Suppressor macrophage treated with lipopolysaccharide for 1 hour (primary cell): Measurements from ENCODE around the gene SLBP.

Source experiments
- DNase-seq, 3 donors: peaks; one replicate each; pipeline ENCODE4 v3.0.0-alpha.2; 2020 to 2022

Gene SLBP

DNA sequence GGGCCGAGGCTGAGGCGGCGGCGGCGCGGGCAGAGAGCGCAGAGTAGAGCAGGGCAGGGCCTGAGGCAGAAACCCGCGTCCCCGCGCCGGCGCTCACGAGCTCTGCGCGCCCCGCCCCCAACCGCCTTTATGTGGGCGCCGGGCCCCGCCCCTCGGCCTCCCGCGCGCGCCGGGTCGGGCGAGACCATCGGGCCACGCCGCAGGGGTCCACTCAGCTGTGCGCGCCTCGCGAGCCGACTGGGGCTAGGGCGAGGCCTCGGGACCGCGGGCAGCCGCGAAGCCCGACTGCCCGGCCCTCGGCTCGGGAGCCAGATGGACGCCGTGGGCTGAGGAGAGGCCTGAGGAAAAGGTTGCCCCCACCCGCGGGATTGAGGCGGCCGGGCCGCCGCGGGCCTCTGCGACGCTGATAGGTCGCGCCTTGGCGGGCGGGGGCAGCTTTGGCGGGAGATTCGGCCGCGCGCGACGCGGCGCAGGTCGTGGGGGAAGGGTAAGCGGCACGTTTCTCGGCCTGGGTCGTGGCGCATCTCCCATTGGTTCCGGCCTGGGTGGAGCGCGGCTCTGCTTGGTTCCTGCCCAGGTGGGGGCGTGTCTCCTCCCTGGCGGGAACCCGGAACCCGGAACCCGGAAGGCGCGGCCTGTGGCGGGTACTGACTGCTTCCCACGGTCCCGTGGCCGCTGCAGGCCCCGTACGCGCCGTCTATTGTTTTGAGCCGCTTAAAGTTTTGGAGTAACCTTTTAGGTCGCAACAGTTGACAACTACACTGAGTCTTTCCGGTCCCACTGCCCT, at the start of gene SLBP:
SLBP (minus strand) TSS at position 104 of the 787 bp plus-strand sequence. CDS start 131 bp downstream, outside the sequence.
- peak; percentile 97 to 98 (median 98) for DNase-seq

DNA sequence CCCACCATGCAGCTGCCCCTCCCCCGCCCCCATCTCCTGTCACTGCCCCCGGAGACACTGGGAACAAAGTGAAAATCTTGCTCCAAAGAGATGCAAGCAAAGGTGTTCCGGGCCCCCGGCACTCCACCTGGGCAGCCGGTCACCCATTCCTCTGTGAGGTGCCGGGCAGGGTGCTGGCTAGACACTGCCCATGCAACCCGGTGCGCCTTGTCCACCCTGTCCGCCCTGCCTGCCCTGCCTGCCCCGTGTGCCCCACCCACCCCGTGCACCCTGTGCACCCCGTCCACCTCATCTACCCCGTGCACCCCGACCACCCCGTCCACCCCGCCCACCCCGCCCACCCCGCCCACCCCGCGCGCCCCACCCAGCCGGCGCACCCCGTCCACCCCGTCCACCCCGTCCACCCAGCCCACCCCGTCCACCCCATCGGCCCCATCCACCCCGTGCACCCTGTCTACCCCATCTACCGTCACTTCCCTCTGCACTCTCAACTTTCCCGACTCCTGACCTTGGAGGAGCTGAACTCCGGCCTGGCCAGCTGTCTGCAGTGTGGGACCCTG, 49.1 kb upstream of the SLBP start:
- DNase-seq: no peak

DNA sequence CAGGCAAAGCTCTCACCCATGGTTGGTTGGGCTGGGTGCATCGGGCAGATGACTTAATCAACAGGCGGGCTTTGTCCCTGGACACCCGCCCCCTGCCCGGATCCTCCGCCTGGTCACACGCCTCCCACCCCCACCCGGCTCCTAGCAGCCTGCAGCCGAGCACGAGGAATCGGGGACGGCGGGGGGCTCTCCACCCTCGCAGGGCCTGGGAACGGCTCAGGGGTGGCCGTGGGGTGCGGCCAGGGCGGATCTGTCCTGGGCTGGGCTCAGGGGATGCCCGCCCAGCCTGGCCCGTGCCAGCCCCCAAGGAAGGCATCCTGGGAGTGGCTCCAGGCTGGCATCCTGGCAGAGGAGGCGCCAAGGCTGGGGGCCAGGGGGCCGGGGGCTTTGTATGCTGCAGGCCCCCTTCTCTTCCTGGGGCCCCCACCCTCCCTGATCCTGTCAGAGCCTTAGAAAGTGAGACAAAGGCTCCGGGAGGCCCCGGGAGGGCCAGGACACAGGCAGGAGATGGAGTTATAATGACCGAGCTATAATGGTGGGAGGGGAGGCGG, 48.5 kb upstream of the SLBP start:
- DNase-seq: no peak

DNA sequence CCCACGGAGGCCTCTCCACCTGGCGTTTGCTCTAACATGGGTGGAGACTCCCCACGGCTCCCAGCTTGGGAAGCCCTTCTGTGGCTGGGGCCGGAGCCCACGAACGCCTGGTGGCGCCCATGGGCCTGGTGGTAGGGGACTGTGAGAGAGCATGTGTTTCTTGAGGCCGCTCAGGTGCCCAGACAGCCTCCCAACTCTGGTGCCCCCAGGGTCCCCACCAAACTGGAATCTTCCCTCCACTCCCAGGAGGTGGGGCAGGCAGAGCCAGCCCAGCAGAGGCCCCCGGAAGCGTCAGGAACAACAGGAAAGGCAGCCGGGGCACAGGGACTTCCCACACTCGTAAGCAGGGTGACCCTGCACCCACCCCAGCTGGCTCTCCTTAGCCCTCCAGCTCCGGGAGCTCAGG, 47.7 kb upstream of the SLBP start:
- DNase-seq: no peak

DNA sequence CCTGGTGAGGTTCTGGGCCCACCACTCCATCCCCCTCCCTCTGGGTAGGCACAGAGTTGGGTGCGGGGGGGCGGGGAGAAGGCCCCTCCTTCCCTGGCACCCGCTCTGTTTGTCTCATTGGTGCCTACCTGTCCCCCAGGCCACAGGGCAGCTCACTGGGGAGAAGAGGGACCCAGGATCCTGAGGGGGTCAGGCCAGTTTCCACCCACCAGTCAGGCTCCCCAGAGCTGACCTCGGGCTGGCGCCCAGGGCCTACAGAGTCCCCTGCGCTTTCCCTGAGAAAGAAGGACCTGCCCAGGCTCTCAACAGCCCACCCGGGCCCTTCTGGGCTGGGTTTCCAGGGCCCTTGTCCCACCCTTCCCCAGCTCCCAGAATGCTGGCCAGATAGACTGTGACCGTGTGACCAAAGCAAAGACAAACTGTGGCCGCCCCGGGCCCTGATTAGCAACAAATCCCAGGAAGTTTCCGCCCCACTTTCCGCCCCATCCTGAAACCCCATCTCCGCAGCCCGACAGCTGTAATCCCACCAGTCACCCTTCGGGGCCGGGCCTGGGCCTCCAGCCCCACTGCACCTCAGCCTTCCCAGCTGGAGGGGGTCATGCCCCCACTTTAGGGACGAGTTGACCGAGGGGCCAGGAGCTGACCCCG, 47.2 kb upstream of the SLBP start:
- no peak for DNase-seq

DNA sequence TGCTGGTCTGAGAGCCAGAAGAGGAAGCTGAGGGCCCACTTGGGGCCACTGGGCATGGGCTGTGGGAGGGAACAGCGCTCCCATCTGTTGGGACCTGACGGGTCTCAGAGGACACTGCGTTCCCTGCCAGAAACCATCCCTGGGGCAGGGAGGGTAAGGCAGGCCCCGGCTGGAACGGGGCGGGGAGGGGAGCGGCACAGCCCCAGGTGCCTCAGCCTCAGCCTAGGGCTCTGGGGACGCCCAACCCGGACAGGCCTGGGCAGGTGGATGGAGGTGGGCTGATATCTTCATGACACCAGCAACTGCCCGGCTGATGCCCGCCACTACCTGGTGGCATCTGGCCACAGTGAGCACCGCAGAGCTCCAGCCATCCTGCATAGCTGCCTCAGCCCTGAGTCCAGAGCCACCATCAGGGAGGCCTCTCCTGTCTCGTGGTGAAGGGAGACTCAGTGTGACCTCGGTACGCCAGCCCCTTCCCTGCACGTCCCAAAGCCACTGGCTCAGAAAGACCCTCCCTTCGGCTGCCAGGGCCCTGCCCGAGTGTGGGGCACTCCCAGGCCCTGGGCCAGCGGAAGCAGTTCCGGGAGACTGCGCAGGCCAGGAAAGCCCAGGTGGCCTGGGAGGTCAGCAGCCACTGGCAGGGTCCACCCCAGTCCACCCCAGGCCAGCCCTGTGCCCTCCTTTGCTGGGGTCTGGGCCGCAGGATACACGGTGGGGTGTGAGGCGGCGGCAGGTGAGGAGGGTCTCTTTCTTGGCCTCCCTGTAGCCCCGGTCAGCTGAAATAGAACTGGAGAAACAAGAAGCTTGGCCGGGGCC, 46.4 kb upstream of the SLBP start:
- DNase-seq: no peak

DNA sequence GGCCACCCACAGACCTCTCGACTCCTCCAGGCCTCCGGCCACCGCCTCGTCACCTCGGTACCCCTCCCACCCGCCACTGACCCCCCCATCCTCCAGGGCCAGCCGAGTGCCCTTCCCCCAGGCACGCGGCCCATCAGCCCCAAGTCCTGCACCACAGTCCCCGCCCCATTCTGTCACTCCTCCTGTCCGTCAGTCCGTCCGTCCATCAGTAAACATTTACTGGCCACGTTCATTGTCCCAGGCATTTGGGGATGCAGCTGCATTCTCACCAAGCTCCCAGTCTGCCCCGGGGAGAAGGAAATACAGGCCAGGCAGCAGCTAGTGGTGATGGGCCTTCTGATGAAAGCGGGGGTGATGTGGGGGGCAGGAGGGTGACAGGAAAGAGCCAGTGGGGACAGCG, 45.7 kb upstream of the SLBP start:
- DNase-seq: no peak

DNA sequence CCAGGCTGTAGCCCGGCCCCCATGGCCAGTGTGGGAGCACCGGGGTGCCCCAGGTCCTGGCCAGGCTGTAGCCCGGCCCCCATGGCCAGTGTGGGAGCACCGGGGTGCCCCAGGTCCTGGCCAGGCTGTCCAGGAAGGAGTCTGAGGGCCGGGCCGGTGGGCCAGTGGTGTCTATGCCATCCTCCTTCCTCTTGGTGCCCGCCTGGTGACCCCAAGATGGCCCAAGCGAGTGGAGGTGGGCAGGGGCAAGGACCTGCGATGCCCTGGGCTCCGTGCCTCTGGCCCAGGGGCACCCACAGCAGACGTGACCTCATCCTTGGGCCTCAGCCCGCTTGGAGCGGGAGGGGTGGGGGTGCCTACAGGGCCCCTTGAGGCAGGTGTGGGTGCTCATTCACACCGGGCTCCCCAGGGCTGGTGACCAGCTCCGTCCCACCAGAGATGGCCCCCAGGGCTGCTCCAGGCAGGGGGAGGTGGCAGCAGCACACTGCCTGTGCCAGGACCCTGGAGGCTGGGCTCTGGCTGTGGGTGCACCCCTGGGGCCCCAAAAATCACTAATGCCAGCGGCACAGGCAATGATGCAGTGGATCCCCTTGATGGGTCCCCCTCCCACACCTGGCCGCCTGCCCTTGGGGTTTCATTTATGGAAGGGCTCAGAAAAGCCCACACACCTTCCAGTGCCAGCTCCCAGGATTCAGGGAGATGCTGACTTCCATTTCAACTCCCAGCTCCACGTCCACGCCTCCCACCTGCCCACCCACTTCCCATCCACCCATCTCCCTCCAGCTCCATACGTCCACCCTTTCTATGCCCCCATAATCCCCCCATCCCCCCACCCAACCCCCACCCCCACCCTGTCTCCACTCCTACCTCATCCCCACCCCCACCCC, 45.0 kb upstream of the SLBP start:
- no peak for DNase-seq

DNA sequence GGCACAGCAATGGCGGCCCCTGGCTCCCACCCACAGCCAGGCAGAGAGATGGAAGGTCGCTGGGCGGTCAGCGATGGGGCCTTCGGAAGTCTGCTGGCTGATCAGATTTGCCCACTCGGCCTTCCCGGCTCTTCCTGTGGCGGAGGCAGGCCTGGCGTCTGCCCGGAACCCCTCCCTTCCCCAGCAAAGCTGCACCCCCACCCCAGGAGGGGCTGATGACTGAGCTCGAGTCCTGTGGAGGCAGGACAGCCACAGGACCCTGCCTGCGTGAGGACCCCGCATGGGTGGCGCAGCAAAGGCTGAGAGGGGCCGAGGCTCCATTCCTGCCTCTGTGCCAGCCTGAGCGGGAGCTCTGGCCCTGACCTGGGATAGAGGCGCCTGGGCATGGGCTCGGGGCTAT, 44.0 kb upstream of the SLBP start:
- no peak for DNase-seq

DNA sequence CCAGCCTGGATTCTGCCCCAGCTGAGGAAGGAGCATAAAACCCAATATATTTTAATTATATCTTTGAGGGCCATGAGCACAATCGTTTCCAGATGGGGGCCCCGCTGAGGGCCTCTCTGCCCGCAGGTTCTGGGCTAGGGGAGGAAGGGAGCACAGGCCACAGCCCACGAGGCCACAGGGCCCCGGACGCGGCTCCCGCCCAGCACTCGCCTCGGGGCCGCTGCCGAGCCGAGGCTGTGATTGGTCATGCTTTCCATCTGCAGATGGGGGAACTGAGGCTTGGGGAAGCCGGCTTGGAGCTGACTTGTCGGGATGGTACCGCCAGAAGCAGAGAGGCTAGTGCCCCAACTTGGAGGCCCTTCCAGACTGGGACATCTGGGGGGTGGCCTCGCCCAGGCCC, 43.2 kb upstream of the SLBP start:
- no peak for DNase-seq

DNA sequence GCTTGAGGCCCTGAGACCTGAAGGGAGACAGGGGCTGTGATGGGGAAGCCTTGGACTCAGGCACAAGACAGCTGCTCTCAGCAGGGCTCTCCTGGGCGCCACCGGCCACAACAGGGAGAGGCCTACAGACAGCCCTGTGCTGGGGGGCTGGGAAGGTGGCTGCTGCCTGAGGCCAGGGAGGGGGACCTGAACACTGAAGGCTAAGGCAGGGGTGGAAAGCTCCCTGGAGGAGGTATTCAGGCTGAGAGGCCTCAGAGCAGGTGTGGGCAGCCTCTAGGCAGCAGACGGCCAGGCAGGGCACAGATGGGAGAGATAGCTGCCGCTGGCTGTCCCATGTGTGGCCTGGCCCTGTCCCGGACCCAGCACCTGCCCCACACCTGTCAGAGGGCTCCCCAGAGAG, 42.2 kb upstream of the SLBP start:
- no peak for DNase-seq

DNA sequence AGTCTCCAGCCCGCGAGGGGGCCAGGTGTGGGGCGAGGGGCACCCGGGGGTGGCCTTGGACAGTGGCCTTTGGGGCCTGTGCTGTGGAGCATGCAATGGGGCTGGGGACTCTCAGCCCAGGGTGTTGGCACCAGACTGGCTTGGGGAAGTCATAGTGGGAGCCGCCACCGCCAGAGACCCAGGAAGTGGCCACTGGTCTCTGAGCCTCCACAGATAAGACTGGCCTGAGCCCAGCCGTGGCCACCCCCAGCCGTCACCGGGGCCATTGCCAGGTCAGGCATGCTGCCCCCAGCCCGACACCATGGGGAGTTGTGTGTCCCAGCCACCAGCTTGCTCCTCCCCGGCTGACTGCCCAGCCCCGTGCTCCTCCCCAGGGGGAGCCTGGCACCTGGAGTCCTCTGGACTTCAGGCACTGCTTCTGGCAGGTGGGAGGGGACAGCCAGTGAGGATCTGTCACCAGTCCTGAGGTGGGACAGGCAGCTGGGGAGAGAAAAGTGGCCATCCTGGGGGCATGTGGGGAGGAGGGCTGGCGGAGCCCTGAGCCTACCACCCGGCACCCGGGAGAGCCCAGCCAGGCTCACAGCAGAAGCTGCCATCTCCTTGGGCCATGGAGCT, 41.7 kb upstream of the SLBP start:
- DNase-seq: no peak

DNA sequence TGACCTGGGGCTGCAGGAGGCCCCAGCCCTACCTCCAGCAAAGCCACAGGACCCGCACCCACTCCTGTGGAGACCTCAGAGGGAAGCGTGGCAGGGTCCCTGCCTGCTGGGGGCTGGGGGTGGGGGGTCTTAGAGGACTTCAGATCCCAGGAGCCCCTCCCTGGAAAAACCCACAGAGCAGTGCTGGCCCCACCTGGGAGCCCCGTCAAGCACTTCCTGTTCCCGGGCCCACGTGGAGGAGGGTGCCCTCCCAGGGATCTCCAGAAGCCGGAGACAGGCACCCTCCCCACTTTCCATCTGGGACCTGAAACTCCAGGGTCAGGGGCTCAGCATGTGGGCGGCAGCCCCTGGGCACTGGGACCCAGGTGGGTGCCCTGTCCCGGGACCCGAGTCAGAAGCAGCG, 41.2 kb upstream of the SLBP start:
- DNase-seq: no peak

DNA sequence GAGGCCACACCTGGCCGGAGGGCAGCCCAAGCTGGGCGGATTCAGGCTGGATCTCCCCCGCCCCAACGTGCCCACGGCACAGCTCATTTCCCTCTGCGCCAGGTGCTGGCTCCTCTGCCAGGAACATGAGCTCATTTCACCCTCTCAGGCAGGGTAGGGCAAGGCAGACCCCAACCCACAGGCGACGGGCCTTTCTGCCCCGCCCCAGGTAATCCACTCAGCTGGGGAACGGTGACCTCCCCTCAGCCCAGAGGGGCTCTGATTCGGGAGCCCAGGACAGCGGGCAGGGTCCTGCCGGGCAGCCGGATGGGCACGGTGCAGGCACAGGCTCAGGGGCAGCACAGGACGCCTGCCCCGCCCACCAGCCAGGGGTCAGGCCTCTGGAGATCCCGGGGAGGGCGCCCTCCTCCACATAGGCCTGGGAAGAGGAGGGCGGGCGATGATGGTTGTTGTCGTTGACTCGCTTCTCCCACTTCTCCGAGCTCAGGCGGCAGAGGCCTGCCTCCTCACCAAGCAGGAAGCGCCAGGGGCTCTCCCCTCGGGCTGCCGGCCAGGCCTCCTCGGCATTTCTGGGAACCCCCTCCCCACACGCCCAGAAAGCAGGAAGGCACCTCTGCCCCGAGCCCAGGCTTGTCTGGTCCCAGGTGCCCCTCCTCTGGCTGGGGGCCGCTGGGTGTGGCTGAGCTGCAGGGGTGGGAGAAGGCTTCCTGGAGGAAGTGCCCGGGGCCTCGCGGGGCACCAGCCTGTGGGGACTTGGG, 40.3 kb upstream of the SLBP start:
- peak; percentile 76 to 89 (median 81) for DNase-seq

DNA sequence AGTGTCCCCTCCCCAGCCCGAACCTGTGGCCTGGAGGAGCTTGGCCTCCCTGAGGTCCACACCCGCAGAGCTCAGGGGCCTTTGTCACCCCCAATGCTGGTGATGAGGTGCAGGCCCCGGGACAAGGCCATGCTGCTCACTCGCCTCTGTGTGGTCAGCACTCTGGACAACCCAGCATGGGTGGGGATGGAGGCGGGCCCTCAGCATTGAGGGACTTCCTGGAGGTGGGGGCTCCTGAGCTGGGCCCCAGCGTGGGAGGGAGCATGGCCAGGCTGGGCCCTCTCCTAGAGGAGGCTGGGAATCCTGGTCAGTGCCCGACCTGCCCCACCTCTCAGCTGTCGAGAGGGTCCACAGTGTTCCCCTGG, 39.8 kb upstream of the SLBP start:
- no peak for DNase-seq

DNA sequence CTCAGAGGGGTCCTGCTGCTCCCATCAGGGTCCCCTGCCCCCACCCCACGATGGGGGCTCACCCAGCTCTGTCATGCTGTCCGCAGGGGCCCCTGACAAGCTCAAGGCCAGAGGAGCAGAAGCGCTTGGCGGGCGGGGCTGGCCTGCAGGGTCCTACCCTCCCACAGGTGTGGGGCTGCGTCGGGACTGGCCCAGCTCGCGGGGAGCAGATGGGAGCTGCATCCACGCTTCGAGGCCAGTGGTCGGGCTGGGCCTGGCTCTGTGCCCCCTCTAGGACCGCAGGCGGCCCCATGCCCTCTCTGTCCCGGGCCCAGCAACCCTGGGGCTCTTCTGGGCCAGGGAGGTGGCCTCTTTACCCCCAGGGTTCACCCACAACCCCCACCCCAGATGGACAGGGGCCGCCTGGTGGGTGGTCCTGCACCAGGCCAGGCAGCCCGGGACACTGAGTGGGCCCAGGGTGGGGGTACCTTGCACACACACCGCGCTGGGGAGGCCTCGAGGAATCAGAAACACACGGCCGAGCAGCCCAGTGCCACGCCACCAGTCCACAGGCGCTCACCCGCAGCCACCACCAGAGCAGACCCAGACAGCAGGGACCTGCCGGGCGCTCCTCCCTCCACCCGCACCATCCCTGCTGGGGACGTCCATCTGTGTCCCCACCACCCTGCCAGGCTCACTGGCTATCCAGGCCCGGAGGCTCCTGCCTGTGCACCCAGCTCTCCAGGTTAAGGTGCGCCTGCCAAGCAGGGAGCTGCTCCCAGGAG, 39.2 kb upstream of the SLBP start:
- no peak for DNase-seq

DNA sequence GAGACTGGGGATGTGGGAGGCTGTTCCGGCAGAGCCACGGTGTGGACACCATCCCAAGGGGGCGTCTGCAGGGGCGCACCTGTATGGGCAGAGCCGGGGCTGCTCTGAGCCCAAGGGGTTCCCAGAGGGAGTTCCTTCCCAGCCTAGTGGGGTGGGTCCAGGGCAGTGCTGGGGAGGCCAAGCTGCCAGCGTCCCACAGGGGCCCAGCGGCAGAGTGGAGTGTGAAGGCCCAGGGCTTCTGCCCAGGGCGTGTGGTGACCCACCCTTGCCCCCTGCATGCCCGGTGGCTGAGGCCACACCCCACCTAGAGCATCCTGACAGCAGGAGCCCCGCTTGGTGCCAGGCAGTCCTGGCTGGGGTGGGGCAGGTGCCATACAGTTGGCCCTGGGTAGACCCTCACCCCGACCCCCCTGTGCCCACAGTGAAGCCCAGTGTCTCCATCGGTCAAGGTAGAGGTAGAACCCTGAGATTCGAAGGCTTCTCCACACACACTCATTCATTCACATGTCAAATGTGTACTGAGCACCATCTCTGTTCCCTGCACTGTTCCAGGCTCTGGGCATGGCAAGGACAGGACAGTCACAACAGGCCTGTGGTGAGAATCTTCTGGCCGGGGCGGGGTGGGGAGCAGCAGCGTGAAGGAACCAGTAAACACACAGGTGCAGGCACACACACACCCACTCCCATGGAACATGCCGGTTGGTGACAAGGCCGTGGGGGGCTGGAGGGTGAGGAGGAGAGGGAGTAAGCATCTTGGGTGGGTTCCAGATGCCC, 38.4 kb upstream of the SLBP start:
- DNase-seq: no peak

DNA sequence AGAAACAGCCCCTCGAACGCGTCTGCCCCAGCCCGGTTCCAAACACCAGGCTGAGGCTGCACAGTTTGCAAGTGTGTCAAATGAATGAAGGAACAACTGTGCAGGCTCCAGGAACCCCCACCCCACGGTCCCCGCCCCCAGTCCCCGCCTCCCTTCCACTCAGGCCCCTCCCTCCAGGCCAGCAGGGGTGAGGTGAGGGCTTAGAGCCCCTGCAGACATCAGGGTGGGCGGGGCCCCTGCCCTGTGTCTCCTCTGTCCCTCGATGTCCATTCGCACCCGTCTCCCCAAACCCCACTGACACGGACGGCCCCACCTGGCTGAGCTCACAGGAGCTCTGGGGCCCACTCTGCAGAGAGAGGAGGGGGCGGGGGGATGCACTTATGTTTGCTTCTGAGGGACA, 37.7 kb upstream of the SLBP start:
- DNase-seq: no peak

DNA sequence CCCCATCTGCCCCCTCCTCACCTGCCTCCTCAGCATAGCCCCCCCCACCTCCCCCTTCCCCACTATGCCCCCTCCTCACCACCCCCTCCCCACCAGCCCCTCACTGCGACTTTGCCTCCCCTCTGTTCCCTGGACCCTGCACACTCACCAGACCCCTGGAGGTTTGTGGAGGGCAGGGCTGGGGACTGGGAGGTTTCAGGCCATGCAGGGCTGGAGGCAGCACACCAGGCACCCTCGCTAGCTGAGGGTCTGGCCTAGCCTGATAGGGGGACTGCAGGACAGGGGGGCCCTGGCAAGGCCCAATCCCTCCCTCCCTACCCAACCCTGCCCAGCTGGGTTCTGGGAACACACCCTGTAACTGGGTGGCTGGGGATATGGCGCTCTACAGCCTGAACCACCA, 37.3 kb upstream of the SLBP start:
- no peak for DNase-seq
